GM18519 (cell line): ENCODE results near the gene CHD9NB.
"Not testable (repeated sequence)": the region's sequence is repeated elsewhere in the genome, so short reads cannot be mapped to it uniquely, and the experiment has no call there.

Source experiments
- ATAC-seq: cut with Tn5 transposase; IDR thresholded peaks from one replicate; pipeline ENCODE4 v1.9.1; 2021; ENCODE audit warnings: mild to moderate bottlenecking, moderate library complexity; ENCODE audit not compliant: unreplicated experiment, low FRiP score

Gene CHD9NB

DNA sequence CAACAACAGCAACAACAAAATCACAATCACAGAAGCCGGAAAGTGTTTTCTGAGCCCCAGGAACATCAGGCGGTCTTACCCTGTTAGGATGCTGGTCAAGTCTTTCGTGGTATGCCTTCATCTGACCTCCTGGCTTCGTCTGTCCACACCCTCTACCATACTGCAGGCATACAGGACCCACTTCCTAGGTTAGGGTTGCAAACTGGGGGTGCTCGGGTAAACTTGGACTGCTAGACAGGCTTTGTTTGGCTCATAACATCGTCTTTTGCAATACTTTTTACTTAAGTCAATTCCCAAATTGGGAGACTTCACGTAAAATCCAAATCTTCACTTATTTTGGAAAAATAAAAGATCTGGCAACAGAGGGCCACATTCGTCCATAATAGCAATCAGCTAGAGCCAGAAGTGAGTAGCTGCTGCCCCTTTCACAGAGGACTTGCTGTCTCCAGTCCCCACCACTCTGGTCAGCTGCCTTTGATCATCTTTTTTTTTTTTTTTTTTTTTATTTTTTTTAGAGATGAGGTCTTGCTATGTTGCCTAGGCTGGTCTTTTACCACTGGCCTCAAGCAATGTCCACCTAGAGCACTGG, 32.1 kb upstream of the CHD9NB start:
- no peak for ATAC-seq

DNA sequence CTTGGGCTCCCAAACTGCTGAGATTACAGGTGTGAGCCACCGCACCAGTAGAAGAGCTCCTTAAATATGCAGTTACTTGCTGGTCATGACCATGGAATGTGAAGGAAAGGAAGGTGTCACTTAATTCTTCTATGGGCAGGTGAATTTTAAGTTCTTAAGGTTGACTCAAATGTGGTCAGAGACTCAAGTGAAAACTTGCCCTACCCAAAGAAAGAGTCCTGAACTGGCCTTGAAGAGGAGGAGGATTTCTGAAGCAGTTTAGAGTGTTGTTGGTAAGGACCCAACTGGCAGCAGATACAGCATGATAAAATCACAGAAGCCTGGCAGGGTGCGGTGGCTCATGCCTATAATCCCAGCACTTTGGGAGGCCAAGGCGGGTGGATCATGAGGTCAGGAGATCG, 31.4 kb upstream of the CHD9NB start:
- no peak for ATAC-seq

- no peak for ATAC-seq
Observed at GRCh38 chr16:53083119-53083518, 30.4 kb upstream of the CHD9NB start.

DNA sequence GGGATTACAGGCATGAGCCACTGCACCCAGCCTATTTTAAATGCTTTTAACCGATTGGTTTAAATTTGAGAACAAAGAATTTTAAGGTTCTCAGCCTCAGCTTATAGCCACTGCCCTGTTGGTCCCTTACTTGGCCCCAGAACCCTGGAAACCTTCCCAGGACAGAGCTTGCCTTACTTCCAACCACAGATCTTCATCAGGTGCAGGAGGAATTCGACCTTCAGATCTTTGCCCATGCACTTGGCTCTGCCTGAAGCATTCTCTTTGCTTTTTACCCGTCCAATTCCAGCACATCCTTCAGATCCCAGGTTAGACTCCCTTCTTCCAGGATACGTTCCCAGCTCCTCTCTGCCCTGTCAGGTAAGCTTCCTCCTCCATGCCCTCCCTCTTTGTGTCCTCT, 29.8 kb upstream of the CHD9NB start:
- ATAC-seq = no peak

- ATAC-seq = no peak
Observed at GRCh38 chr16:53081686-53082407, 29.1 kb upstream of the CHD9NB start.

- ATAC-seq = no peak
Observed at GRCh38 chr16:53081032-53081424, 28.3 kb upstream of the CHD9NB start.

DNA sequence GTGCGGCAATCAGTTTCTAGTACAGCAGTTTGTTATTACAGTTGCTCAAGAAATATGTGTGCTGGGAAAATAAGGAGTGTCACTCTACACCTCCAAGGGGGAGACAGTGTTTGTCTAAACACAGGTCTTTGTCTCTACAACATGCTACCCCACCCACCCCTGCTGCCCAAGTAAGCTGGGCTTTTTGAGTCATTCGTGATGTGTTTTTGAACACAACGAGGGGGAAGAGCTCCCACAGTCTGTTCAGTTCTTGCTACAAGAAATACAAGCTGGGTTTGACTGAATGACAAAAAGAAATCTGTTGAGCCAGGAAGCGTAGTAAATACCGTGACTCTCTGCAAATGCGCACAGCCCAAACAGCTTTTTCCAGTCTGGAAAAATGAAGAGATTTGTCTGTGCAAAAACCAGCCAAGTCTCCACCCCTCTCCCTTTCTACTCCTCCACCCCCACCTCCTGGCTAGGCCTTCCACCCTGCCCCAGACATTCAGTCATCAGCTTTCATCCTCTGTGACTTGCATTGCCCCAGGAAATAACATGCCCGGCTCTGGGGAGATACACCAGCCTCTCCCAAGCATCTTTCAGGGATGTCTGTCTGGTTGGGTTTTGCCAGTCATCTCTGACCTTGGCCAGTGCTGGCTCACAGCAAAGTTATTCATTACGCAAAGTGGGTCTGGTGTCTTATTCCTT, 27.8 kb upstream of the CHD9NB start:
- ATAC-seq = no peak

DNA sequence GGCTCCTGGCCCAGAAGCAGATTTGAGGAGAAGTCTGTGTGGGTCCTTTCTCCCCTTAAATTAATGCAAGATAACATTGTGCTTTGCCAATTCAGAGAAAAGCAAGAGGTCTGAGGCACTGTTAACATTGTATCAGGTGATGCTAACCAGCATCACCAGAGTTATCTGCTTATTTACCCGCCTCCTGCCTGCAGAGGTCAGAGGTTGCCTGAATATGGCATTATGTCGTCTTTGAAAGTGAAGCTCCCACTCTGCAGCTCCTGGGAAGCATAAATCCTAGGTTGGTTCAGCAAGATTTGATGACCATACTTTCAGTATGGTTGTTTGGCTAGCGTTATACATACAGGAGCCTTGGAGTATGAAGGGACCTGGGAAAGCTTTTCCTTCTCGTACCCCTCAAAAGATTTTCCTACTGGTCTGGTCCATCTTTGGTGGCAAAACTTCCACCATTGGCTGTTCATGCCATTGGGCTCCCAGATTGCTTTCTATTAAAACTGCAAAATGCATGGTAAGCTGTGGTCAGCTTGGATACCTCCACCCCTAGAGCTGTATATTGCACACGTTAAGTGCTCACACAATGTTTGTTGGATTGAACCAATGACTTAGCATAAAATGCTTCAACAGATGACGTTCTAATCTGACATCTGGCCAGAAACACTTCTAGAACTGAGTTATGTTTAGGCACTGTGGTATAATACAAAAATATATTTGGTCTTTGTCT, 26.2 kb upstream of the CHD9NB start:
- no peak for ATAC-seq

GRCh38 chr16:53078247-53078646, 25.6 kb upstream of the CHD9NB start:
- ATAC-seq = no peak

GRCh38 chr16:53075461-53075860, 22.8 kb upstream of the CHD9NB start:
- ATAC-seq = not testable (repeated sequence)

DNA sequence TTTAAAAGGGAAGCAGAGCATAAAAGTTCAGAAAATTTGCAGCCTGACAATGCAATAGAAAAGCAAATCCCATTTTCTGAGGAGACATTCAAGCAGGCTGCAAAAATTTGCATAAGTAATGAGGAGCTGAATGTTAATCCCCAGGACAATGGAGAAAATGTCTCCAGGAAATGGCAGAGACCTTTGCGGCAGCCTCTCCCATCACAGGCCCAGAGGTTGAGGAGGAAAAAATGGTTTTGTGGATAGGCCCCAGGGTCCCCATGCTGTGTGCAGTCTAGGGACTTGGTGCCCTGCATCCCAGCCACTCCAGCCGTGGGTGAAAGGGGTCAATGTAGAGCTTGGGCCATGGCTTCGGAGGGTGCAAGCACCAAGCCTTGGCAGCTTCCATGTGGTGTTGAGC, 21.6 kb upstream of the CHD9NB start:
- ATAC-seq = not testable (repeated sequence)

DNA sequence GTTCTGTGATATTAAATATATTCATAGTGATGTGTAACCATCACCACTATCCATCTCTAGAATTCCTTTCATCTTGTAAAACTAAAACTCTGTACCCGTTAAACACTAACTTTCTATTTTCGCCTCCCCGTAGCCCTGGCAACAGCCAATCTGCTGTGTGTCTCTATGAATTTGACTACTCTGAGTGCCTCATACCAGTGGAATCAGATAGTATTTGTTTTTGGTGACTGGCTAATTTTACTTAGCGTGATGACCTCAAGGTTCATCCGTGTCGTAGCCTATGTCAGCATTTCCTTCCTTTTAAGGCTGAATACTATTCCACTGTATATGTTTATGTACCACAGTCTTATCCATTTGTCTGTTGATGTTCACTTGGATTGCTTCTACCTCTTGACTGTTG, 20.3 kb upstream of the CHD9NB start:
- ATAC-seq = no peak

DNA sequence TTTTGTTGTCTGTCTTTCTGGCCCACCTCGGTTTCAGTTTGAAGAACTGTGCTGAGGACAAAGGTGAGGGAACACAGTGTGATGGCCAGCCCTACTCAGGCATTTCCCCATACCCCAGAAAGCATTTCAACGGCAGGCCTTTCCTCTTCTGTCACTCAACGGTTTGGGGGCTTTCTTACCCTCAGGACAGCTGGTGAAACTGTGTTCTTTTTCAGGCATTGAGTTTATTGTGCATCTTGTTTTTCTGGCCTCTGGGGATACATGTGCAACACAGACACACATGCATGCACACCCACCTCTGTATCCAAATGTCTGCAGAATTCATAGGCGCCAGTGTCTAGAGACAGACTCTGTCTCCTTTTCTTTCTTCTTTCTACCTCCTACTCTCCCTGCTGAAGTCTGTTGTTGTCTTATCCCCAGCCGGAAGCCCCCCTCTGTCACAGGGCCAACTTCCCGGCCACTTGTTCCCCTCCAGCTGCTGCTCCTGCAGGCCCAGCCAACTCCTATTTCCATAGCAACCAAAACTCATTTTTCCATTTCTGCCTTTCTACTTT, 19.1 kb upstream of the CHD9NB start:
- peak; percentile 51 for ATAC-seq

GRCh38 chr16:53069772-53070171, 17.1 kb upstream of the CHD9NB start:
- no peak for ATAC-seq

DNA sequence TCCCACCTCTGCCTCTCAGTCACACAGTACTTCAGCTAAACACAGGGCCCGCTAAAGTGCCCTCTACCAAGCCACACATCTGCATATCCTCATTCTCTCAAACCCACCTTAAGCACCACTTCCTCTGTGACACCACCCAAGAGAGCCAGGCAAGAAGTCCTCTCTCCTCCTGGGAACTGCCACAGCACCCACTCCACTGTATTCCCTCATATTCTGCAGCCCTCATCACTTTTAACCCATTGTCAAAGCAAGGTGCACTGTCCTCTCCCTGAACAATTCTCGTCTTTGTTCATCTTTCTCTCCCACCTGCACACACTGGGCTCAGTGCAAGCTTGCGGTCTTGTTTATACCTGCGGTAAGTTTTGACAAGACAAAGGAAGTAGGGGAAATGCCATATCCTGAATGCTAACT, 15.7 kb upstream of the CHD9NB start:
- no peak for ATAC-seq

DNA sequence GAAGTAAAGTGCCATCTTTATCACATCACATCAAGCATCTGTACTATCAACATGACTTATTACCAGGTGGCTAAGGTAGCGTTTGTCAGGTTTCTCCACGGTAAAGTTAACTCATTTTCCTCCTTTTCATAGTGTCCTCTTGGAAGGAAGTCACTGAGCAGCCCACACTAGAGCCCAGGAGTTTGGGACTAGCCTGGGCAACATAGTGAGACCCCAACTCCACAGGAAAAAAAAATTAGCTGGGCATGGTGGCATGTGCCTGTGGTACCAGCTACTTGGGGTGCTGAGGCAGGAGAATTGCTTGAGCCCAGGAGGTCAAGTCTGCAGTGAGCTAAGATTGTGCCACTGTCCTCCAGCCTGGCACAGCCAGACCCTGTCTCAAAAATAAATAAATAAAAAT, 15.0 kb upstream of the CHD9NB start:
- ATAC-seq = no peak

GRCh38 chr16:53065461-53066061, 12.9 kb upstream of the CHD9NB start:
- no peak for ATAC-seq

DNA sequence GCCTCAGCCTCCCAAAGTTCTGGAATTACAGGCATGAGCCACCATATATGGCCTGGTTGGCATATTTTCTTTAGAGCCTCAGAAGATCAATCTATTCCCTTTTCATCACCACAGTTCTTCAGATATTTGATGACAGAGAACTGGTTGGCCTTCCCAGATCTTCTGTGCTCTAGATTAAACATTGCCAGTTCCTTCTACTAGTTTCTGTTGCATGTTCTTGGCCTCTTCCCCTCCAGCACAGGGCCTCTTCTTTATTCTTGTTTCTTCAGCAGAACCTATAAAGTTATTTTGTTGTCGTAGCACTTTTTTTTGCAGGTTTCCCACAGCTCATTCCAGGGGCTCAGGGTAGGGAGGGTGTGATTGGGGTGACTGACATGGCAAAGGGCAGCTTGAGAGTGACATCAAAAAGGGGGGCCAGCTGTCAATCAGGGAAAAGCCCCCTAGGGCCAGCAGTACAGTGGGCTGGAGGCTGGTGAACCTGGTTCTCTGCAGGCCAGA, 11.4 kb upstream of the CHD9NB start:
- no peak for ATAC-seq

- ATAC-seq = peak; percentile 86
Observed at GRCh38 chr16:53061701-53062159, 9.0 kb upstream of the CHD9NB start.

DNA sequence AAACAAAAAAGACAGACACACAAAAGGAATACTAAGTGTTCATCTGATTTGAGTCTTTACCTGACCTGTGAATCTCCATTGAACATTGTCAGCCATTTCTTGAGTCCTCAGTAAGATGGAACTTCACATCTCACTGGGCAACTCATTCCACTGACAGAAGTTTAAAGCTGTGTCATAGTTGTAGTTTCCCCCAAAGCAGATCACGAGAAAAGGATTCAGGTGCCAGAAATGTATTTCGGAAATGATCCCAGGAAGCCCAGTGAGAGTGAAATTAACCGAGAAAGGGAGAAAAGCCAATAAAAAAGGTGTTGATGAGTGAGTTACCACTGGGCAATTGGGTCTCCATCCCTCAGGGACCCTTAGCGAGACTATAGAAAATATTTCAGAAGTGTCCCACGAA, 8.6 kb upstream of the CHD9NB start:
- ATAC-seq = no peak
